ENCODE measurements around the gene TMEM80. TPM values are rescaled to one million over a fixed set of nuclear protein-coding genes. Genes with fewer than 3 reads are reported as not detected.

The TMEM80 gene
- total and polyA plus RNA-seq, 10 of the 15 experiments (the other 5 are each of a cell fraction or from before 2014, with no cell fraction given) = 6.7 to 30.9 (median 20.7) TPM

DNA sequence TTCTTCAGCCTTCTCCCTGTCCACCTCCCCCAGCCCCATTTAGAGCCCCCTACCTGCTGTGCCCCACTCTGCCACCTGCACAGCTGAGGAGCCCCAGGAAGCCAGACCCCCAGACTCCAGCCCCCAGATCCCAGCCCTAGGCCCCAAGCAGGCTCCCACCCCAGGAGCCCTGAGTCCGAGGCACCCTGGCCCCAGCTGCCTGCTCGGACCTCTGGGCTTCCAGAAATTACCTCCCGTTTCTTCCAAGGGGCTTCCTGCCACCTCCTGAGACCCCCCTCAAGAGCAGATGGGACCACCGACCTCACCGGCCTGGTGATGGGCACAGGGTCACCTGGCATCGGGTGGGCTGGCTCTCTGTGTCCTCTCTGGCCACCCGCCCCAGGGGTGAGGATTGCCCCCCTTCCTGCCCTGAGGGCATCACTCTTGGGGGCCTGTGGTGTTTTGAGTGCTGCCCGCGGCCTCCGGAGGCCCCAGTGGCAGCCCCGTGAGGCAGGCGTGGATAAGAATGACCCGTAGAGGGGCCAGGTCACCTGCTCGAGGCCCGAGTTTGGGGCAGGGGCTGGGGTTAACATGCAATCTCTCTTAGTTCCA, 33.4 kb downstream of the TMEM80 start:
- SMC1A ChIA-PET (ENCODE audit: uncharacterized antibody, unreplicated experiment) = no interaction called here
- 33% methylated on average over 15 of the region's 15 CpGs for WGBS (ENCODE audit: insufficient coverage, insufficient replicate concordance, low lambda C conversion rate, missing lambda C conversion rate)
- Histone ChIP-seq H4K20me1 (ENCODE audit: control insufficient read depth, insufficient read depth) (no peaks in the 10 kb centered on the region; the same call in 1 of the 2 replicates), H3K27ac (ENCODE audit: control insufficient read depth, insufficient read depth) (no peak overlapping the region), H3K36me3 (ENCODE audit: control insufficient read depth in 2 of 2, insufficient read depth in 2 of 2, low read length in 1 of 2) (no peaks in the 10 kb centered on the region), H3K9me3 (replicated peaks; ENCODE audit: control insufficient read depth, insufficient read depth, low read length) (no peaks in the 10 kb centered on the region), H2AFZ (ENCODE audit: control insufficient read depth, low read depth, low read length) (no peak overlapping the region), H3K4me2 (ENCODE audit: control insufficient read depth, insufficient read depth) (no peak overlapping the region), H3K9ac (ENCODE audit: control insufficient read depth, insufficient read depth, low read length) (no peak overlapping the region), H3K79me2 (ENCODE audit: control insufficient read depth, insufficient read depth, low read length) (no peaks in the 10 kb centered on the region), H3K4me1 (ENCODE audit: control insufficient read depth, insufficient read depth, low read length) (peaks cover 6% of the 10 kb centered on the region), H3K4me3 (no peak overlapping the region), H3K27me3 (replicated peaks in 1 of 2; ENCODE audit: control insufficient read depth in 2 of 2, insufficient read depth in 2 of 2, low read length in 1 of 2) (no peaks in the 10 kb centered on the region)
- in situ Hi-C loops (cut with MboI) (loop anchor here (10.0 kb wide), 1 partner anchor 64 kb away; no protein-coding TSS in a partner anchor), intact Hi-C loops (cut with micrococcal nuclease; ENCODE audit: unreplicated experiment) (loop anchor here (1.0 kb wide), 1 partner anchor 36 kb away; no protein-coding TSS in a partner anchor)
- ATAC-seq (no peak), DNase-seq (ENCODE audit: low read depth, low spot score) (no peak), FAIRE-seq (no peak)
- CTCF ChIA-PET = interaction anchor here (0.7 to 8.6 kb wide), 3 partner anchors 12 to 173 kb away, joined by 3 to 127 read pairs (median 3); partner anchors contain the start of genes DEAF1 and TMEM80
- no peak for TF ChIP-seq SMAD5 (IDR thresholded peaks at IDR 0.05; ENCODE audit: low read depth)
- TF ChIP-seq STAT1 (conservative IDR thresholded peaks at IDR 0.05) = no peak
- RAD21 ChIA-PET (ENCODE audit: unreplicated experiment) = no interaction called here
- BruUV-seq (replicated peaks) = no TSS peak
- POLR2A ChIA-PET = no interaction called here

DNA sequence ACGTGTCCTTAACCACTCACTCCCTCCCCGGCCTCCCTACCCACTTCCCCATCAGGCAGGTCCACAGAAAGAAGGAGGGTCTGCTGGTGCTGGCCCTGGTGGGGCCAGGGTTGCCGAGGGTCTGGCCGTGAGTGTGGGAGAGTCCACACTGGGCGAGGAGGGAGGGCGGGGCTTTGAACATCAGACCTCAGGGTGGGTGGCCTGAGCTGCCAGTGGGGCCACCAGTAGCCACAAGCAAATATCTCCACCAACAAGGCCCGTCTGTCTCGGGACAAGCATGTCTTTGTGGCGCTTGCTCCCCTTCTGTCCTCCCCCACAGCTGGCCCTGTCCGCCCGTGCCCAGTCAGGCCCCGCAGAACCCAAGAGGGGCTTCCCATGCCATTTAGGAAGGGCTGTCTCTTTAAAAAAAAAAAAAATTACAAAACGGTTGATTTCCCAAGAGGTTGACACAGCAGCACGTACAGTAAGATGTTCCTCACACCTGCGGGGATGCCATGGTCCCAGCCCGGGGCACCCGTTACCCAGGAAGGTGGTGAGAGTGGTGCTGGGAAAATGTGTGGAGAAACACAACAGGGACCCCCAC, 34.0 kb downstream of the TMEM80 start:
- in situ Hi-C loops (cut with MboI) = loop anchor here (10.0 kb wide), 1 partner anchor 65 kb away; no protein-coding TSS in a partner anchor
- ChIA-PET SMC1A (ENCODE audit: uncharacterized antibody, unreplicated experiment) (no interaction called here), POLR2A (no interaction called here), RAD21 (ENCODE audit: unreplicated experiment) (no interaction called here), CTCF (interaction anchor here (1.7 kb wide), 1 partner anchor 173 kb away, joined by 3 read pairs; no protein-coding TSS in a partner anchor)
- WGBS (ENCODE audit: insufficient coverage, insufficient replicate concordance, low lambda C conversion rate, missing lambda C conversion rate) = 5% methylated on average over 16 of the region's 17 CpGs
- H3K79me2 ChIP-seq (ENCODE audit: control insufficient read depth, insufficient read depth, low read length) = no peaks in the 10 kb centered on the region
- no peak overlapping the region for H3K9ac ChIP-seq (ENCODE audit: control insufficient read depth, insufficient read depth, low read length)
- DNase-seq (ENCODE audit: low read depth, low spot score) = no peak
- no peak overlapping the region for H3K27ac ChIP-seq (ENCODE audit: control insufficient read depth, insufficient read depth)
- no peak for FAIRE-seq
- intact Hi-C loops (cut with micrococcal nuclease; ENCODE audit: unreplicated experiment) = no loop called here
- no peak overlapping the region for H3K4me3 ChIP-seq
- H3K9me3 ChIP-seq (replicated peaks; ENCODE audit: control insufficient read depth, insufficient read depth, low read length) = no peaks in the 10 kb centered on the region
- BruUV-seq (replicated peaks) = no TSS peak
- peaks cover 6% of the 10 kb centered on the region for H3K4me1 ChIP-seq (ENCODE audit: control insufficient read depth, insufficient read depth, low read length)
- no peaks in the 10 kb centered on the region; the same call in 1 of the 2 replicates for H4K20me1 ChIP-seq (ENCODE audit: control insufficient read depth, insufficient read depth)
- no peak overlapping the region for H3K4me2 ChIP-seq (ENCODE audit: control insufficient read depth, insufficient read depth)
- H3K27me3 ChIP-seq (replicated peaks in 1 of 2; ENCODE audit: control insufficient read depth in 2 of 2, insufficient read depth in 2 of 2, low read length in 1 of 2) = no peaks in the 10 kb centered on the region
- ATAC-seq = no peak
- no peak overlapping the region for H2AFZ ChIP-seq (ENCODE audit: control insufficient read depth, low read depth, low read length)
- no peaks in the 10 kb centered on the region for H3K36me3 ChIP-seq (ENCODE audit: control insufficient read depth in 2 of 2, insufficient read depth in 2 of 2, low read length in 1 of 2)
- no peak for TF ChIP-seq MTA3 (IDR thresholded peaks at IDR 0.05; ENCODE audit: borderline replicate concordance, low read length)
- TF ChIP-seq SRF (IDR thresholded peaks at IDR 0.05; ENCODE audit: low read depth in 2 of 2, low read length in 2 of 2) = no peak
- no peak for TF ChIP-seq SMC3 (IDR thresholded peaks at IDR 0.05; ENCODE audit: borderline replicate concordance, low read length)
- no peak for TF ChIP-seq RAD21 (IDR thresholded peaks at IDR 0.05; ENCODE audit: insufficient read depth, low read depth, low read length)
- TF ChIP-seq NFXL1 (IDR thresholded peaks at IDR 0.05; ENCODE audit: borderline replicate concordance) = no peak
- TF ChIP-seq BCL11A (IDR thresholded peaks at IDR 0.05; ENCODE audit: low read depth, low read length) = no peak
- TF ChIP-seq SMAD5 (IDR thresholded peaks at IDR 0.05; ENCODE audit: low read depth) = no peak
- TF ChIP-seq TCF12 (IDR thresholded peaks at IDR 0.05; ENCODE audit: low read depth, low read length) = no peak
- TF ChIP-seq HDGF (IDR thresholded peaks at IDR 0.05) = no peak
- no peak for TF ChIP-seq ZBTB4 (CRISPR knock-in tag; IDR thresholded peaks at IDR 0.05)
- TF ChIP-seq JUNB (IDR thresholded peaks at IDR 0.05) = no peak

Measured in GM12878 (cell line).